SK-N-MC (cell line): Measurements from ENCODE around the gene TLR5.

Source experiments
- DNase-seq: peaks from one replicate; pipeline ENCODE4 v3.0.0-alpha.2; 2011; ENCODE audit warnings: low read depth, low spot score
- H3K27ac ChIP-seq: fragments of 200-600 bp; sonication (generic); 2 replicates; pipeline ENCODE4 v1.5.1; 2016; ENCODE audit warnings: mixed run types
- H3K36me3 ChIP-seq: fragments of 200-600 bp; sonication (generic); 2 replicates; pipeline ENCODE4 v1.6.1; 2017; ENCODE audit warnings: antibody characterized with exemption, low read length, mixed read lengths; ENCODE audit not compliant: insufficient read depth
- H3K4me3 ChIP-seq: fragments of 200-600 bp; sonication (generic); 2 replicates; pipeline ENCODE4 v1.5.1; 2016
- H3K9ac ChIP-seq: fragments of 200-600 bp; sonication (generic); 2 replicates; pipeline ENCODE4 v1.8.0; 2017; ENCODE audit warnings: mixed run types, mixed read lengths; ENCODE audit not compliant: insufficient read length
- H3K9me3 ChIP-seq: fragments of 200-600 bp; sonication (generic); 2 replicates; pipeline ENCODE4 v1.6.1; 2017; ENCODE audit warnings: low read depth, mild to moderate bottlenecking, antibody characterized with exemption, low read length, moderate library complexity, mixed read lengths
- EZH2 ChIP-seq: fragments of 200-600 bp; sonication (generic); IDR thresholded peaks from one replicate; pipeline ENCODE4 v1.6.1; 2017; ENCODE audit warnings: antibody characterized with exemption
- FOXP2 ChIP-seq: optimal IDR thresholded peaks from 2 replicates; pipeline ENCODE3; 2011; ENCODE audit warnings: mild to moderate bottlenecking, moderate library complexity; ENCODE audit not compliant: insufficient read depth; ENCODE audit errors: extremely low read length, control extremely low read depth
- POLR2AphosphoS5 ChIP-seq: IDR thresholded peaks from 2 replicates; pipeline ENCODE4 v1.6.1; 2012; ENCODE audit warnings: mild to moderate bottlenecking, low read depth, low read length, borderline replicate concordance

The TLR5 gene

DNA sequence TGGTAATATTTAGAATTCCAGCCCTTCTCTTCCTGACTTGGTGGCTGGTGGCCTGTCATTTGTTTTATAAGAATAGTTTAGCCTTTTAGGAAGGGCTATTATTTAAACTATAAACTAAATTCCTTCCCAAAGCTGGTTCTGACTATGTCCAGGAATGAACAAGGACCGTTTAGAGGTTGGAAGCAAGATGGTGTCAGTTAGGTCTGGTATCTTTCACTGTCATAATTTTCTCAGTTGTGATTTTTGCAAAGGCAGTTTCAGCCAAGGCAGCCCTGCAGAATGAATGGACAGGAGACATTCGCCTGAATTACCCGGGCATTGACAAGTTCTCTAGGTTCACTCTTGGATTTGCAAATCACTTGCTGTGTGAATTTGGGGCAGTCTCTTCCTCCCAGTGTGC lies 67.2 kb downstream of the TLR5 start:
- Histone ChIP-seq H3K36me3 (no peaks in the 10 kb centered on the region), H3K4me3 (no peak overlapping the region), H3K9me3 (no peaks in the 10 kb centered on the region), H3K9ac (no peak overlapping the region), H3K27ac (no peak overlapping the region)
- TF ChIP-seq EZH2 (no peak), POLR2AphosphoS5 (no peak), FOXP2 (no peak)
- no peak for DNase-seq

DNA sequence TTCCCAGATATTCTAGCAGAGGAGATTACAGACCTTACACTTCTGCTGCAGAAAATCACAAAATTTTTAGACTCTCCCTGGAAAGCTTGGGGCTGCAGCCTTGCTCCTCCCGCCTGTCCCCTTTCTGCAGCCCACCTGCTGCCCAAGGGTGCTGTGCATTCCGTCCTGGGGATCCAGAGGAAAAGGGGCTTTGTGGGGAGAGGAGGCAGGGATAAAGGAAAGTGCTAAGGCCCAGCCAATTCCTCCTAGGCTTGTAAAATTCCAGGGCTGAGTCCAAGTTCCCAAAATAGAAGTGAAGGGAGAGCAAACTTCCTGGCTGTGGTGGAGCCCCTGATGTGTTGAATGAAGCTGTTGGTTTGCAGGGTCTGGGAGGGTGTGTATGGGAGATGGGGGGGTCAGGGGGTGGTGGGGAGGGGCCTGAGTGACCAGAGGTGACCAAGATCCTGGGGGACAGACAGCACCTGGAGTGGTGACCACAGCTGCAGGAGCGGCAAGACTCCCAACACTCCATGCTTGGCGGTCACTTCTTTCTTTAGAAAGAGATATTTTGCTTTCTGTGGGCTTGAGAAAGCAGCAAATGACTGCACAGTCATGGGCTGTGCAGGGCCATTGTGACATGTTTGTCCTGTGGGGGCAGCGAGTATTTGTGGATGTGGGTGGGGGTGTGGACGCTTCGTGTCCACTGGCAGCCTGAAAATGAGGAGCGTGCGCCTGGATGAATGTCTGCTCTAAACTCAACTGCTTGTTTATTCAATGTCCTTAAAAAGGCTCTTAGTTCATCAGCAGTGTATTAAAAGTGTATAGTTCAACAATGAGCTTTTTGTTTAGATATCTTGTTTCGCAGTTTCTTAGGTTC lies 68.4 kb downstream of the TLR5 start:
- Histone ChIP-seq H3K36me3 (no peaks in the 10 kb centered on the region), H3K9ac (no peak overlapping the region), H3K9me3 (no peaks in the 10 kb centered on the region), H3K27ac (no peak overlapping the region), H3K4me3 (no peak overlapping the region)
- no peak for DNase-seq
- TF ChIP-seq FOXP2 (no peak), EZH2 (no peak), POLR2AphosphoS5 (no peak)

DNA sequence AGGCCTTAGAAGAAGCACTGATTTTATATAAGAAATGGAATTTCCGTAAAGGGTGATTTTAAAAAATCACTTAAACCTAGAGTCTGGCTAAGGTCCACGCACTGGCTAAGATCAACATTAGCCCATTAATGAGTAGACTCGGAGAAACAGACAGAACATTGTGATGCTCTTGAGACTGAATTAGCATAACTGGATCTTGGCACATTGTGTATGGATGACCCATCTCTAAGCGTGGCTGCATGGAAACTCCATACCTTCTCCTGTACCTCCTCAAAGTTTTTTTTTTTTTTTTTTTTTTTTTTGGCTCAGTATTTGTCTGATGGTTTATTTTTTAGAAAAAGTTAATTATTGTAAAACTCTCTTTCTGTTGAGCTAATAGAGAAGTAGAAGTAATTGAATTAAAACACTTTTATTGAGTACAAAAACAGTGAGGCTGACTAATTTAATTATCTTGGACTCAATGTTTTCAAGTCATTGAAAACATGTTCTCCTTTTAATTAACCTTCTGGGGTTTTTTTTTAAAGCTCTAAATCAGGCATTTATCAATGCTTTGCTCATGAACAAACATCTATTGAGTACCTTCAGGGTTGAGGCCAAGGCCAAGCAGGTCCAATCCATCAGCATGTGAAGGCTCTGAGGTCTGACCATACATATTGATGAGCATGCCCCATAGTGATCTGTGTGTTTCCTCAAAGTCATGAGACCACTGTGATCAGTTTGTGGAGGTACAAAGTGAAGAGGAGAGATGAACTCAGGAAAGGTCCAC lies 74.0 kb downstream of the TLR5 start:
- no peak overlapping the region for H3K27ac ChIP-seq
- no peak overlapping the region for H3K9ac ChIP-seq
- TF ChIP-seq EZH2, result no peak
- TF ChIP-seq POLR2AphosphoS5, result no peak
- no peak for TF ChIP-seq FOXP2
- H3K9me3 ChIP-seq, result no peaks in the 10 kb centered on the region
- H3K36me3 ChIP-seq, result no peaks in the 10 kb centered on the region
- H3K4me3 ChIP-seq, result no peak overlapping the region
- no peak for DNase-seq

DNA sequence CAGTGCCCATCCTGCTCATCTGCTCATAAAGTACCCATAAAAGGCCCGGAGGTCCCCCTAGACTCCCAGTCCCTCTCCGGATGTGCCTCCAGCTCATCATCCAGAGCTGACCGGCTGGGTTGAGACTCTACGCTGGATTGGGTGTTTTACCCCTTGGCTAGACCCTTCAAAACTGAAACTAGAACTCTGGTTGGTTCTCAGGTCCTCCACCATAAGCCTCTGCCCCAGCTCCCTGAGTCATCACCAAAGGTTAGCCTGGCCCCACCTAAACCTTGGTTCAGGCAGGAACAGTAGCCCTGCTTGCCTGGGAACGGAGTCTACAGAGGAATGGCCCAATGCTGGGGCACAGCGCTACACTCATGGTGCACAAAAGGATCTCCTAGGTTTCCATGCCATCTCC lies 75.1 kb downstream of the TLR5 start:
- no peak overlapping the region for H3K4me3 ChIP-seq
- H3K36me3 ChIP-seq, result no peaks in the 10 kb centered on the region
- no peak for TF ChIP-seq EZH2
- no peak for TF ChIP-seq FOXP2
- no peak for TF ChIP-seq POLR2AphosphoS5
- H3K27ac ChIP-seq, result no peak overlapping the region
- no peak overlapping the region for H3K9ac ChIP-seq
- DNase-seq, result no peak
- H3K9me3 ChIP-seq, result no peaks in the 10 kb centered on the region

DNA sequence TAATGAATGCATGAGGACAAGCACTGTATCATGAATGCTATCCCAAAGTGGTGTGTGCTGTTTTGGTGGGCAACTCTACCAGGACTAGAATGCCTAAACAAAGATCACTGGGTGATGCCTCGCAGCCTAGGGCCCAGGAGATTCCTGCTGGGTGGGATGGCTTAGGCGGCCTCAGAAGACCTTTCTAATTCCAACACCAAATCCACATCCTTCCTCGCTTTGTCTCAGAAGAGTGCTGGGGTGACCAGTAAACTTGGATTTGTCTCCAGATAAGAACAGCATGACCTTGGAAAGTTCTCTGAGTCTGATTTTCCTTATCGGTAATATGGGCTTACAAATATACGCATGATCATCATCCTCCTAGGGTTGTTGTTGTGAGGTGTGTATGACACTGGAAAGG lies 76.6 kb downstream of the TLR5 start:
- H3K4me3 ChIP-seq, result no peak overlapping the region
- H3K9me3 ChIP-seq, result no peaks in the 10 kb centered on the region
- H3K9ac ChIP-seq, result no peak overlapping the region
- H3K27ac ChIP-seq, result no peak overlapping the region
- TF ChIP-seq FOXP2 (no peak), EZH2 (no peak), POLR2AphosphoS5 (no peak)
- DNase-seq, result no peak
- H3K36me3 ChIP-seq, result no peaks in the 10 kb centered on the region

DNA sequence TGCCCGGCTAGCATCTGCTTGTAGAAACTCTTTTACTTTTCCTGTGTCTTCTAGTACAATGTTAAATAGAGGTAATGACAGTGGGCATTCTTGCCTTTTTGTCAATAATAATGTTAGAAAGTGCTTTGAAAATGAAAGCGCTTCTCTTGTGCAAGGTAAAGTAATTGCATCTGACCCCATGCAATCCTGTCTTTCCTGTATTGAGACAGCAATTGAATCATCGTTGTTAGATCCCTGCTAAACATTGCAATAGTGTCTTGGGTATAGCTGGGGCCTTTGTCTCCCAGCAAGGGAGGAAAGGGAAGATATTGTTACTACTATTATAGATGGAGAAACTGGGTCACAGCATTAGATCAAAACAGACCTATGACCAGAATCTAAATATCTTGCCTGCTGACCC lies 80.9 kb downstream of the TLR5 start:
- DNase-seq, result no peak
- no peak overlapping the region for H3K27ac ChIP-seq
- no peak for TF ChIP-seq FOXP2
- TF ChIP-seq POLR2AphosphoS5, result no peak
- TF ChIP-seq EZH2, result no peak
- H3K9me3 ChIP-seq, result no peaks in the 10 kb centered on the region
- H3K9ac ChIP-seq, result no peak overlapping the region
- H3K36me3 ChIP-seq, result no peaks in the 10 kb centered on the region
- no peak overlapping the region for H3K4me3 ChIP-seq

DNA sequence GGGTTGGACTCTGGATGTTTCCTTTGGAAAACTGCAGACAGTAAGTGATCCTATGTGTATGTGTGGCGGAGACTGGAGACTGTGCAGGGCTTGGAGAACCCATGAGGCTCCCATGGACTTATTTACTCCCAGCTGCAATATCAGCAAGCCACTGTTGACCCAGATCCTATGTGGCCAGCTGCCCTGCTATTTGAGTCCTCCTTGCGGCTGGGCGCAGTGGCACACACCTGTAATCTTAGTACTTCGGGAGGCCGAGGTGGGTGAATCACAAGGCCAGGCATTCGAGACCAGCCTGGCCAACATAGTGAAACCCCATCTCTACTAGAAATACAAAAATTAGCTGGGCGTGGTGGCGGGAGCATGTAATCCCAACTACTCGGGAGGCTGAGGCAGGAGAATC lies 83.5 kb downstream of the TLR5 start:
- Histone ChIP-seq H3K9ac (no peak overlapping the region), H3K9me3 (no peaks in the 10 kb centered on the region), H3K27ac (no peak overlapping the region), H3K4me3 (no peak overlapping the region), H3K36me3 (no peaks in the 10 kb centered on the region)
- no peak for DNase-seq
- TF ChIP-seq POLR2AphosphoS5 (no peak), FOXP2 (no peak), EZH2 (no peak)
